Smooth muscle cell of the brain vasculature (primary cell): ENCODE measurements around the gene AVP.

Source experiments
- DNase-seq: peaks from one replicate; pipeline ENCODE4 v3.0.0-alpha.2; 2012; ENCODE audit warnings: low read depth, low spot score

AVP gene

GRCh38 chr20:3109350-3110302 is 25.1 kb upstream of the AVP start:
- no peak for DNase-seq

GRCh38 chr20:3107464-3108025 is 23.0 kb upstream of the AVP start:
- DNase-seq: no peak

- no peak for DNase-seq
Observed at GRCh38 chr20:3106658-3107463, 22.3 kb upstream of the AVP start.

- no peak for DNase-seq
Observed at GRCh38 chr20:3106185-3106584, 21.7 kb upstream of the AVP start.

GRCh38 chr20:3105256-3106137 is 21.0 kb upstream of the AVP start:
- DNase-seq: no peak

GRCh38 chr20:3103369-3104032 is 19.0 kb upstream of the AVP start:
- DNase-seq: no peak

- DNase-seq: no peak
Observed at GRCh38 chr20:3102575-3103368, 18.2 kb upstream of the AVP start.

- DNase-seq: no peak
Observed at GRCh38 chr20:3101737-3102574, 17.4 kb upstream of the AVP start.

GRCh38 chr20:3101251-3101650 is 16.7 kb upstream of the AVP start:
- no peak for DNase-seq

GRCh38 chr20:3100480-3100879 is 16.0 kb upstream of the AVP start:
- DNase-seq: no peak

- no peak for DNase-seq
Observed at GRCh38 chr20:3094848-3095629, 10.5 kb upstream of the AVP start.

GRCh38 chr20:3093861-3094361 is 9.4 kb upstream of the AVP start:
- DNase-seq: no peak

GRCh38 chr20:3092611-3093379 is 8.3 kb upstream of the AVP start:
- DNase-seq: no peak

GRCh38 chr20:3090565-3090964 is 6.0 kb upstream of the AVP start:
- no peak for DNase-seq

GRCh38 chr20:3088031-3088430 is 3.5 kb upstream of the AVP start:
- no peak for DNase-seq

- DNase-seq: no peak
Observed at GRCh38 chr20:3085571-3086072, 1.1 kb upstream of the AVP start.

- DNase-seq: no peak
Observed at GRCh38 chr20:3084986-3085360, 449 bp upstream of the AVP start.
